Measurements from ENCODE around the gene TMEFF2. TPM values are rescaled to one million over a fixed set of nuclear protein-coding genes. Genes with fewer than 3 reads are reported as not detected.
A peak's percentile ranks its signal among the peaks of the same experiment; 100 is the strongest.

The TMEFF2 gene
- total RNA-seq, 2 experiments from 2014 or later = not detected

DNA sequence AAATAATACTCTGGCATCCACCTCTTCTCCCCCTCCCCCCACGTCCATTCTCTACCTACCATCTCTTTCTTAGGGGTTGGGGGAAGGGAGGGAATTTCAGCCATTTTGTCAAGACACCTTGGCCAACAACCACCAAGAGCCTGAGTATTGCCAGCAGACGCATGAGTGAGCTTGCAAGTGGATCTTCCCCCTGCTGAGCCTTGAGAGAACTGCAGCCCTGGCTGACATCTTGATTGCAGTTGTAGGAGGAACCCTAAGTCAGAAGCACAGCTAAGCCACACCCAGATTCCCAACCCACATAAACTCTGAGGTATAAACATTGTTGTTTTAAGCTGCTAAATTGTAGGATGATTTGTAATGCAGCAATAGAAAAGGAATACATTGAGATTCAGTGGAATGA is 165.6 kb downstream of the TMEFF2 start:
- no peaks in the 10 kb centered on the region for H3K9me3 ChIP-seq (ENCODE audit: low read length)
- TF ChIP-seq EZH2phosphoT487 (IDR thresholded peaks at IDR 0.05; ENCODE audit: borderline replicate concordance, low read depth, low read length) = no peak
- TF ChIP-seq, protein P1, sequence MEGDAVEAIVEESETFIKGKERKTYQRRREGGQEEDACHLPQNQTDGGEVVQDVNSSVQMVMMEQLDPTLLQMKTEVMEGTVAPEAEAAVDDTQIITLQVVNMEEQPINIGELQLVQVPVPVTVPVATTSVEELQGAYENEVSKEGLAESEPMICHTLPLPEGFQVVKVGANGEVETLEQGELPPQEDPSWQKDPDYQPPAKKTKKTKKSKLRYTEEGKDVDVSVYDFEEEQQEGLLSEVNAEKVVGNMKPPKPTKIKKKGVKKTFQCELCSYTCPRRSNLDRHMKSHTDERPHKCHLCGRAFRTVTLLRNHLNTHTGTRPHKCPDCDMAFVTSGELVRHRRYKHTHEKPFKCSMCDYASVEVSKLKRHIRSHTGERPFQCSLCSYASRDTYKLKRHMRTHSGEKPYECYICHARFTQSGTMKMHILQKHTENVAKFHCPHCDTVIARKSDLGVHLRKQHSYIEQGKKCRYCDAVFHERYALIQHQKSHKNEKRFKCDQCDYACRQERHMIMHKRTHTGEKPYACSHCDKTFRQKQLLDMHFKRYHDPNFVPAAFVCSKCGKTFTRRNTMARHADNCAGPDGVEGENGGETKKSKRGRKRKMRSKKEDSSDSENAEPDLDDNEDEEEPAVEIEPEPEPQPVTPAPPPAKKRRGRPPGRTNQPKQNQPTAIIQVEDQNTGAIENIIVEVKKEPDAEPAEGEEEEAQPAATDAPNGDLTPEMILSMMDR (conservative IDR thresholded peaks at IDR 0.05; ENCODE audit: low read length) = 0 out of 2 replicates have a peak, but pooled peaks have one; percentile 31
- ChIA-PET CTCF (ENCODE audit: unreplicated experiment) (no interaction called here), POLR2A (interaction anchor here (0.6 to 1.2 kb wide), 4 partner anchors 12 to 1653 kb away, joined by 3 read pairs; no protein-coding TSS in a partner anchor)
- H4K20me1 ChIP-seq (ENCODE audit: insufficient read depth, low read length) = no peaks in the 10 kb centered on the region
- no peak overlapping the region for H2AFZ ChIP-seq (ENCODE audit: low read length)
- no peaks in the 10 kb centered on the region for H3K79me2 ChIP-seq (ENCODE audit: insufficient read depth, low read depth, low read length)
- peak; percentile 5 for DNase-seq (ENCODE audit: low spot score)
- no peak overlapping the region for H3K4me2 ChIP-seq (ENCODE audit: low read length)
- BruUV-seq (replicated peaks) = no TSS peak
- no peak overlapping the region for H3K4me3 ChIP-seq (ENCODE audit: low read depth, low read length, poor library complexity, severe bottlenecking)
- intact Hi-C loops (cut with micrococcal nuclease; ENCODE audit: unreplicated experiment) = no loop called here
- H3K27ac ChIP-seq (ENCODE audit: low read depth, low read length, poor library complexity, severe bottlenecking) = no peak overlapping the region
- H3K36me3 ChIP-seq (ENCODE audit: insufficient read depth, low read length) = no peaks in the 10 kb centered on the region
- H3K9me2 ChIP-seq (ENCODE audit: insufficient read depth, low read length) = no peaks in the 10 kb centered on the region
- no peaks in the 10 kb centered on the region for H3K4me1 ChIP-seq (ENCODE audit: insufficient read depth, low read length, poor library complexity, severe bottlenecking)

DNA sequence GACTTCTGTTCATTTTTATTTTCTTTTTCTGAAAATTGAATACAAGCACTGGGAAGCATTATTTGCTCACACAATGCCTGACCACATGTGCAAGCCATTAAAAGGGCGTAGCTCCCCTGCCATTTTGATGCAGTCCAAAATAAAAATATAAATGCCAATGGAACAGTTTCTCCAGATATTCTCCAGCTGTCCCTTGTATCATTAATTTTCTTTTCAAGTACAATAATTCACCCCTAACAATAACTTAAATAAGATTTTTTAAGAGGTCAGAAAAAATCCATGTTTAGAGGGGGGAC is 168.0 kb downstream of the TMEFF2 start:
- H4K20me1 ChIP-seq (ENCODE audit: insufficient read depth, low read length) = no peaks in the 10 kb centered on the region
- no peak overlapping the region for H3K4me2 ChIP-seq (ENCODE audit: low read length)
- no TSS peak for BruUV-seq (replicated peaks)
- DNase-seq (ENCODE audit: low spot score) = no peak
- no peaks in the 10 kb centered on the region for H3K9me3 ChIP-seq (ENCODE audit: low read length)
- intact Hi-C loops (cut with micrococcal nuclease; ENCODE audit: unreplicated experiment) = no loop called here
- ChIA-PET CTCF (ENCODE audit: unreplicated experiment) (no interaction called here), POLR2A (no interaction called here)
- no peaks in the 10 kb centered on the region for H3K9me2 ChIP-seq (ENCODE audit: insufficient read depth, low read length)
- H2AFZ ChIP-seq (ENCODE audit: low read length) = no peak overlapping the region
- H3K36me3 ChIP-seq (ENCODE audit: insufficient read depth, low read length) = no peaks in the 10 kb centered on the region
- no peaks in the 10 kb centered on the region for H3K79me2 ChIP-seq (ENCODE audit: insufficient read depth, low read depth, low read length)
- no peak overlapping the region for H3K4me3 ChIP-seq (ENCODE audit: low read depth, low read length, poor library complexity, severe bottlenecking)
- TF ChIP-seq EZH2phosphoT487 (IDR thresholded peaks at IDR 0.05; ENCODE audit: borderline replicate concordance, low read depth, low read length) = no peak
- TF ChIP-seq, protein P1 (conservative IDR thresholded peaks at IDR 0.05; ENCODE audit: low read length) = no peak
- no peak overlapping the region for H3K27ac ChIP-seq (ENCODE audit: low read depth, low read length, poor library complexity, severe bottlenecking)
- H3K4me1 ChIP-seq (ENCODE audit: insufficient read depth, low read length, poor library complexity, severe bottlenecking) = no peaks in the 10 kb centered on the region

- no peaks in the 10 kb centered on the region for H3K79me2 ChIP-seq (ENCODE audit: insufficient read depth, low read depth, low read length)
- ChIA-PET POLR2A (no interaction called here), CTCF (ENCODE audit: unreplicated experiment) (no interaction called here)
- no peak overlapping the region for H3K4me3 ChIP-seq (ENCODE audit: low read depth, low read length, poor library complexity, severe bottlenecking)
- intact Hi-C loops (cut with micrococcal nuclease; ENCODE audit: unreplicated experiment) = no loop called here
- no peak overlapping the region for H3K4me2 ChIP-seq (ENCODE audit: low read length)
- H4K20me1 ChIP-seq (ENCODE audit: insufficient read depth, low read length) = no peaks in the 10 kb centered on the region
- BruUV-seq (replicated peaks) = no TSS peak
- H2AFZ ChIP-seq (ENCODE audit: low read length) = no peak overlapping the region
- no peak overlapping the region for H3K27ac ChIP-seq (ENCODE audit: low read depth, low read length, poor library complexity, severe bottlenecking)
- no peaks in the 10 kb centered on the region for H3K4me1 ChIP-seq (ENCODE audit: insufficient read depth, low read length, poor library complexity, severe bottlenecking)
- no peaks in the 10 kb centered on the region for H3K36me3 ChIP-seq (ENCODE audit: insufficient read depth, low read length)
- TF ChIP-seq EZH2phosphoT487 (IDR thresholded peaks at IDR 0.05; ENCODE audit: borderline replicate concordance, low read depth, low read length) = no peak
- TF ChIP-seq, protein P1 (conservative IDR thresholded peaks at IDR 0.05; ENCODE audit: low read length) = no peak
- no peak for DNase-seq (ENCODE audit: low spot score)
- H3K9me2 ChIP-seq (ENCODE audit: insufficient read depth, low read length) = no peaks in the 10 kb centered on the region
- no peaks in the 10 kb centered on the region for H3K9me3 ChIP-seq (ENCODE audit: low read length)
Observed at GRCh38 chr2:192026059-192026824, 168.5 kb downstream of the TMEFF2 start.
